Neural cell (in vitro differentiated cells): ENCODE data around the gene MUC22. TPM values are rescaled to one million over a fixed set of nuclear protein-coding genes. Genes with fewer than 3 reads are reported as not detected.

Source experiments
- H2AFZ ChIP-seq: fragments of 200-600, 300-800 bp; sonication (generic), shearing (Covaris generic); 2 replicates; pipeline ENCODE4 v1.6.0; 2014; ENCODE audit warnings: low read depth, mild to moderate bottlenecking, antibody characterized with exemption, low read length, moderate library complexity
- H3F3A ChIP-seq: fragments of 200-600 bp; shearing (Covaris generic); 2 replicates; pipeline ENCODE4 v1.6.1; 2016; ENCODE audit warnings: mild to moderate bottlenecking, moderate library complexity, mixed read lengths, antibody characterized with exemption, low read length; ENCODE audit not compliant: insufficient read depth, poor library complexity, severe bottlenecking
- H3K27ac ChIP-seq: fragments of 200-600, 300-800 bp; sonication (generic), shearing (Covaris generic); 2 replicates; pipeline ENCODE4 v1.5.1; 2014; ENCODE audit warnings: mild to moderate bottlenecking, low read length, moderate library complexity
- H3K27me3 ChIP-seq: fragments of 300-800, 200-600 bp; sonication (generic), shearing (Covaris generic); 2 replicates; pipeline ENCODE4 v1.6.0; 2014; ENCODE audit warnings: mild to moderate bottlenecking, low read depth, low read length, moderate library complexity; ENCODE audit not compliant: insufficient read depth
- H3K36me3 ChIP-seq: fragments of 300-800, 200-600 bp; sonication (generic), shearing (Covaris generic); 2 replicates; pipeline ENCODE4 v1.5.1; 2014; ENCODE audit warnings: mild to moderate bottlenecking, antibody characterized with exemption, low read length, moderate library complexity; ENCODE audit not compliant: insufficient read depth
- H3K4me2 ChIP-seq: fragments of 300-800, 200-600 bp; sonication (generic), shearing (Covaris generic); 2 replicates; pipeline ENCODE4 v1.6.0; 2014; ENCODE audit warnings: mild to moderate bottlenecking, low read length
- H3K4me3 ChIP-seq: fragments of 300-800, 200-600 bp; sonication (generic), shearing (Covaris generic); 2 replicates; pipeline ENCODE4 v1.5.1; 2014; ENCODE audit warnings: mild to moderate bottlenecking, low read length, moderate library complexity
- H3K79me2 ChIP-seq: fragments of 200-600 bp; shearing (Covaris generic); replicated peaks from 2 replicates; pipeline ENCODE4 v1.6.0; 2014; ENCODE audit warnings: mild to moderate bottlenecking, low read length, moderate library complexity; ENCODE audit not compliant: insufficient read depth
- H3K9ac ChIP-seq: fragments of 300-800, 200-600 bp; sonication (generic), shearing (Covaris generic); 2 replicates; pipeline ENCODE4 v1.6.1; 2016; ENCODE audit warnings: mild to moderate bottlenecking, low read length, mixed read lengths
- H3K9me2 ChIP-seq: fragments of 200-600 bp; shearing (Covaris generic); 2 replicates; pipeline ENCODE4 v1.6.1; 2016; ENCODE audit warnings: mild to moderate bottlenecking, low read length, mixed read lengths; ENCODE audit not compliant: insufficient read depth
- H3K9me3 ChIP-seq: fragments of 200-600, 300-800 bp; sonication (generic), shearing (Covaris generic); 2 replicates; pipeline ENCODE4 v1.6.1; 2016; ENCODE audit warnings: mild to moderate bottlenecking, mixed run types, low read length, moderate library complexity, mixed read lengths
- H4K20me1 ChIP-seq: fragments of 200-600 bp; shearing (Covaris generic); 2 replicates; pipeline ENCODE4 v1.6.1; 2016; ENCODE audit warnings: mild to moderate bottlenecking, mixed run types; ENCODE audit not compliant: insufficient read depth
- CTCF ChIP-seq: fragments of 450-650 bp; IDR thresholded peaks from 2 replicates; pipeline ENCODE4 v1.5.1; 2014; ENCODE audit warnings: antibody characterized with exemption, mild to moderate bottlenecking, moderate library complexity; ENCODE audit not compliant: poor library complexity, severe bottlenecking
- EP300 ChIP-seq: fragments of 450-650 bp; conservative IDR thresholded peaks from 2 replicates; pipeline ENCODE4 v1.6.1; 2014; ENCODE audit warnings: antibody characterized with exemption, mild to moderate bottlenecking, moderate library complexity; ENCODE audit not compliant: poor library complexity, severe bottlenecking
- EZH2 ChIP-seq: fragments of 200-600, 300-800 bp; shearing (Covaris generic), sonication (generic); IDR thresholded peaks from 2 replicates; pipeline ENCODE4 v1.6.1; 2014; ENCODE audit warnings: antibody characterized with exemption, low read length, borderline replicate concordance, mild to moderate bottlenecking; ENCODE audit not compliant: insufficient read depth, poor library complexity, severe bottlenecking
- MXI1 ChIP-seq: fragments of 450-650 bp; conservative IDR thresholded peaks from 2 replicates; pipeline ENCODE4 v1.6.1; 2014; ENCODE audit warnings: antibody characterized with exemption, mild to moderate bottlenecking; ENCODE audit not compliant: poor library complexity, severe bottlenecking
- POLR2AphosphoS5 ChIP-seq: IDR thresholded peaks from 2 replicates; pipeline ENCODE4 v1.6.1; 2012
- RAD21 ChIP-seq: fragments of 450-650 bp; conservative IDR thresholded peaks from 2 replicates; pipeline ENCODE4 v1.6.1; 2014; ENCODE audit warnings: antibody characterized with exemption, mild to moderate bottlenecking, moderate library complexity
- SMC3 ChIP-seq: fragments of 450-650 bp; conservative IDR thresholded peaks from 2 replicates; pipeline ENCODE4 v1.6.1; 2014; ENCODE audit warnings: antibody characterized with exemption, mild to moderate bottlenecking, moderate library complexity; ENCODE audit not compliant: poor library complexity
- TAF1 ChIP-seq: IDR thresholded peaks from 2 replicates; pipeline ENCODE4 v1.6.1; 2012; ENCODE audit warnings: low read depth
- polyA plus RNA-seq: library from polyadenylated mRNA; depleted of rRNA; stranded (reverse); fragments of >200 nt; gene quantifications from 2 replicates; pipeline ENCODE4 v1.2.3, GENCODE V29; 2014
- TF ChIP-seq, protein P1 (sequence below): IDR thresholded peaks from 2 replicates; pipeline ENCODE4 v1.6.1; 2012; ENCODE audit warnings: borderline replicate concordance

The MUC22 gene
- polyA plus RNA-seq, 1 donor from 2014 or later: not detected

DNA sequence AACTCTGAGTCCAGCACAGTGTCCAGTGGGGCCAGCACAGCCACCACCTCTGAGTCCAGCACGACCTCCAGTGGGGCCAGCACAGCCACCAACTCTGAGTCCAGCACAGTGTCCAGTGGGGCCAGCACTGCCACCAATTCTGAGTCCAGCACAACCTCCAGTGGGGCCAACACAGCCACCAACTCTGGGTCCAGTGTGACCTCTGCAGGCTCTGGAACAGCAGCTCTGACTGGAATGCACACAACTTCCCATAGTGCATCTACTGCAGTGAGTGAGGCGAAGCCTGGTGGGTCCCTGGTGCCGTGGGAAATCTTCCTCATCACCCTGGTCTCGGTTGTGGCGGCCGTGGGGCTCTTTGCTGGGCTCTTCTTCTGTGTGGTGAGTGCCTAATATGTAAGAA is 23.0 kb upstream of the MUC22 start:
- H3K4me2 ChIP-seq: no peak overlapping the region
- no peak overlapping the region for H3K27ac ChIP-seq
- H4K20me1 ChIP-seq: no peaks in the 10 kb centered on the region
- no peaks in the 10 kb centered on the region for H3K9me2 ChIP-seq
- H3F3A ChIP-seq: no peaks in the 10 kb centered on the region
- TF ChIP-seq CTCF (no peak), TAF1 (no peak), MXI1 (no peak), EZH2 (no peak), SMC3 (no peak), EP300 (no peak), POLR2AphosphoS5 (no peak), RAD21 (no peak)
- TF ChIP-seq, protein P1, sequence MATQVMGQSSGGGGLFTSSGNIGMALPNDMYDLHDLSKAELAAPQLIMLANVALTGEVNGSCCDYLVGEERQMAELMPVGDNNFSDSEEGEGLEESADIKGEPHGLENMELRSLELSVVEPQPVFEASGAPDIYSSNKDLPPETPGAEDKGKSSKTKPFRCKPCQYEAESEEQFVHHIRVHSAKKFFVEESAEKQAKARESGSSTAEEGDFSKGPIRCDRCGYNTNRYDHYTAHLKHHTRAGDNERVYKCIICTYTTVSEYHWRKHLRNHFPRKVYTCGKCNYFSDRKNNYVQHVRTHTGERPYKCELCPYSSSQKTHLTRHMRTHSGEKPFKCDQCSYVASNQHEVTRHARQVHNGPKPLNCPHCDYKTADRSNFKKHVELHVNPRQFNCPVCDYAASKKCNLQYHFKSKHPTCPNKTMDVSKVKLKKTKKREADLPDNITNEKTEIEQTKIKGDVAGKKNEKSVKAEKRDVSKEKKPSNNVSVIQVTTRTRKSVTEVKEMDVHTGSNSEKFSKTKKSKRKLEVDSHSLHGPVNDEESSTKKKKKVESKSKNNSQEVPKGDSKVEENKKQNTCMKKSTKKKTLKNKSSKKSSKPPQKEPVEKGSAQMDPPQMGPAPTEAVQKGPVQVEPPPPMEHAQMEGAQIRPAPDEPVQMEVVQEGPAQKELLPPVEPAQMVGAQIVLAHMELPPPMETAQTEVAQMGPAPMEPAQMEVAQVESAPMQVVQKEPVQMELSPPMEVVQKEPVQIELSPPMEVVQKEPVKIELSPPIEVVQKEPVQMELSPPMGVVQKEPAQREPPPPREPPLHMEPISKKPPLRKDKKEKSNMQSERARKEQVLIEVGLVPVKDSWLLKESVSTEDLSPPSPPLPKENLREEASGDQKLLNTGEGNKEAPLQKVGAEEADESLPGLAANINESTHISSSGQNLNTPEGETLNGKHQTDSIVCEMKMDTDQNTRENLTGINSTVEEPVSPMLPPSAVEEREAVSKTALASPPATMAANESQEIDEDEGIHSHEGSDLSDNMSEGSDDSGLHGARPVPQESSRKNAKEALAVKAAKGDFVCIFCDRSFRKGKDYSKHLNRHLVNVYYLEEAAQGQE: no peak
- no peak overlapping the region for H3K4me3 ChIP-seq
- H3K36me3 ChIP-seq: no peaks in the 10 kb centered on the region
- H3K79me2 ChIP-seq: no peaks in the 10 kb centered on the region
- no peaks in the 10 kb centered on the region for H3K9me3 ChIP-seq
- H3K27me3 ChIP-seq: no peaks in the 10 kb centered on the region
- no peak overlapping the region for H3K9ac ChIP-seq
- no peak overlapping the region for H2AFZ ChIP-seq

GRCh38 chr6:30988209-30988825 is 22.0 kb upstream of the MUC22 start:
- H3F3A ChIP-seq: no peaks in the 10 kb centered on the region
- TF ChIP-seq TAF1: no peak
- TF ChIP-seq SMC3: no peak
- no peak for TF ChIP-seq CTCF
- no peak for TF ChIP-seq RAD21
- TF ChIP-seq MXI1: no peak
- TF ChIP-seq EP300: no peak
- no peak for TF ChIP-seq POLR2AphosphoS5
- TF ChIP-seq, protein P1: no peak
- no peak for TF ChIP-seq EZH2
- H3K27me3 ChIP-seq: no peaks in the 10 kb centered on the region
- H4K20me1 ChIP-seq: no peaks in the 10 kb centered on the region
- no peaks in the 10 kb centered on the region for H3K36me3 ChIP-seq
- no peak overlapping the region for H3K4me2 ChIP-seq
- H3K9me2 ChIP-seq: no peaks in the 10 kb centered on the region
- H3K79me2 ChIP-seq: no peaks in the 10 kb centered on the region
- no peak overlapping the region for H3K9ac ChIP-seq
- H2AFZ ChIP-seq: no peak overlapping the region
- no peak overlapping the region for H3K27ac ChIP-seq
- H3K9me3 ChIP-seq: no peaks in the 10 kb centered on the region
- H3K4me3 ChIP-seq: no peak overlapping the region
